ENCODE data around the gene DMAC2L.
"Not testable (repeated sequence)": the region's sequence is repeated elsewhere in the genome, so short reads cannot be mapped to it uniquely, and the experiment has no call there.

Gene DMAC2L

GRCh38 chr14:50311972-50312733 is at the start of gene DMAC2L, which contains the start of gene L2HGDH:
Gene DMAC2L (plus strand): TSS chr14:50312324. CDS start chr14:50321488, 9,164 bp downstream.
Gene L2HGDH (minus strand): TSS chr14:50312229. CDS start chr14:50312150, 79 bp downstream.
- peak; percentile 76 for DNase-seq (ENCODE audit: low read depth)

- no peak for DNase-seq (ENCODE audit: low read depth)
Observed at GRCh38 chr14:50262865-50263264, 49.3 kb upstream of the DMAC2L start.

DNA sequence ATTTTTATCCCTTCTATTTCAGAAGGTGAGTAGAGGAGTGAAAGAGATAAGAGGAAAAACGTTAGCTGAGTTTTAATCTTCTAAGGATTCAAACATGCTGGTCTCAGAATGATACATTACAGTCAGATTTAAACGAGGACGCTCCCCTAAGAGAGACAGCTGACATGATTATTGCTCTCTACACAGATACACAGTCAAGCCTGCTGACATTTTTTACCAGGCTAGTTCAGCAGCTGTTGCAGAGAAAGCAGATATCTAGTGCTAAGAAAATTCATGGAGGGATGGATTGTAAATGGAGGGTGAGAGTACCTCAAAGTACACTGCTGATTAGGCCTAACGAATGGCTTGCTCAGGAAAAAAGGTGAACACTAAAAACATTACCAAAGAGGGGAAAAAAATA is 48.8 kb upstream of the DMAC2L start:
- DNase-seq (ENCODE audit: low read depth) = no peak

- DNase-seq (ENCODE audit: low read depth) = no peak
Observed at GRCh38 chr14:50265029-50265428, 47.1 kb upstream of the DMAC2L start.

- no peak for DNase-seq (ENCODE audit: low read depth)
Observed at GRCh38 chr14:50270932-50271331, 41.2 kb upstream of the DMAC2L start.

DNA sequence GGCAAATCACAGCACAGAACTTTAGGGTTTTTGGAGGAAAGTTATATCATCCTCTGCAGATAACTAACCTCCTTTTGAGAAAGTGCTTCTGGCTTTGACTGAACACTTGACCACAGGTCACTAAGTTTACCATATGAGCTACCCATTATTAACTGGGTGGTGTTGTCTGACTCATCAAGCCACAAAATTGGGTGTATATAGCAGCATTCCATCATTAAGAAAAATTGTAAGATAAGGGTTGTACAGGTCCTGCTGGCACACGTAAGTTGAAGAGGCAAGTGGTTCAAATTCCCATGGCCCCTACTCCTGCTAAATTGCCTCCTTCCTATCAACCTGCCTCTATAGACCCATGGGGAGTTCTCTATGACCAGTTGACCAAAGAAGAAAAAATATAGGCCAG is 39.6 kb upstream of the DMAC2L start:
- no peak for DNase-seq (ENCODE audit: low read depth)

- DNase-seq (ENCODE audit: low read depth) = no peak
Observed at GRCh38 chr14:50285861-50286260, 26.3 kb upstream of the DMAC2L start.

- no peak for DNase-seq (ENCODE audit: low read depth)
Observed at GRCh38 chr14:50288146-50288545, 24.0 kb upstream of the DMAC2L start.

DNA sequence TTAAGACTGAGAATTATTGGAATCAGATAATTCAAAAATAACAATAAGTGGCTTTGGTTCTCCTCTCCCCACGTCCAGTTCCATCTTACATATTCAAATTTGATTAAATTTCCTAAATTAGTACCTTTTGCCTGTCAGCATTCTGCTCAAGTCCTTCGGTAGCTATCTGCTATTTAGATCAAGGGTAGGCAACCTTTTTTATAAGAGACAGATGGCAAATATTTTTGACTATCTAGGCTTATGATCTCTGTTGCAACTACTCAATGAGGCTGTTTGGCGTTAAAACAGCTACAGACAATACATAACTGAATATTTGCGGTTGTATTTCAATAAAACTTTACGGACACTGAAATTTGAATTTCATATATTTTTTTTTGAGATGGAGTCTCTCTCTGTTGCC is 21.8 kb upstream of the DMAC2L start:
- no peak for DNase-seq (ENCODE audit: low read depth)

GRCh38 chr14:50299585-50299984 is 12.5 kb upstream of the DMAC2L start:
- no peak for DNase-seq (ENCODE audit: low read depth)

DNA sequence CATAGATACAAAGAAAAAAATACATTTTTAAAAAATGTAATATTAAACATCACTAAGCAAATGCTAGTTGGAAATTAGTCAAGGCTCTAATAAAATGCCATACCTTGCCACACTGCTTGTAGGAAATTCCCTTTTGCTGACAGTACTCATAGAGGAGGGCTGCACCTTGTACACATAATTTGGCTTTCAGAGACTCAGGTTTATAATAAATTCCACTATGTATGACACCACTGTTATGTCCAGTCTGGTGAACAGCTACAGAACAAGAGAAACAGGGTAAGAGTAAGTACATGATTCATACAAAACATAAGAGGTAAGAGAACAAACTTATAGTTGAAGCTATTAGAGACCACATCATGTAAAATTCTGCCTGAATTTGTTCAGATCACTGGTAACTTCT is 10.2 kb upstream of the DMAC2L start:
- no peak for DNase-seq (ENCODE audit: low read depth)

DNA sequence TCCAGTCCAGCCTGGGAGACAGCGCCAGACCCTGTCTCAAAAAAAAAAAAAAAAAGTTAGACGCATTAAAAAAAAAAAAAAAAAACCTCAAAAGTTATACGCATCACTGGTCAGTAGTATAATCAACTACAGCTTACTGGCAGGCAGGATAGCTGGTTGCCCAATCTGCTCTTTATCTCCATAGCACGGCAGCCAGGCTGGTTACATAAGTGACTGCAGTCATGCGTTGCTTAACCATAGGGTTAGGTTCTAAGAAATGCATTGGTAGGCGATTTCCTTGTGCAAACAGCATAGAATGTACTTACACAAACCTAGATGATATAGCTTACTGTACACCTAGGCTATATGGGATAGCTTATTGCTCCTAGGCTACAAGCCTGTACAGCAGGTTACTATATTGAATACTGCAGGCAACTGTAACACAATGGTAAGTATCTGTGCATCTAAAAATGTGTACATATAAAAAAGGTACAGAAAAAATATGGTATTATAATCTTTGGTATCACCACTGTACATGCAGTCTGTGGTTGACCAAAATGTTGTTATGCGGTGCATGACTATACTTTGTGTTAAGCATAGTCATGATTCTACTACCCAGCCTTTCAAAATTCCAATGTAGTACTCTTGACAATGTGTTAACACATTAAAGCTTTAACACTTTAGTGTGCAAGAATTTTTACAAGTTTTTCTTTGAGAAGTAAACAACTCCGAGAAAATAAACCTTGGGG is 8.2 kb upstream of the DMAC2L start:
- no peak for DNase-seq (ENCODE audit: low read depth)

DNA sequence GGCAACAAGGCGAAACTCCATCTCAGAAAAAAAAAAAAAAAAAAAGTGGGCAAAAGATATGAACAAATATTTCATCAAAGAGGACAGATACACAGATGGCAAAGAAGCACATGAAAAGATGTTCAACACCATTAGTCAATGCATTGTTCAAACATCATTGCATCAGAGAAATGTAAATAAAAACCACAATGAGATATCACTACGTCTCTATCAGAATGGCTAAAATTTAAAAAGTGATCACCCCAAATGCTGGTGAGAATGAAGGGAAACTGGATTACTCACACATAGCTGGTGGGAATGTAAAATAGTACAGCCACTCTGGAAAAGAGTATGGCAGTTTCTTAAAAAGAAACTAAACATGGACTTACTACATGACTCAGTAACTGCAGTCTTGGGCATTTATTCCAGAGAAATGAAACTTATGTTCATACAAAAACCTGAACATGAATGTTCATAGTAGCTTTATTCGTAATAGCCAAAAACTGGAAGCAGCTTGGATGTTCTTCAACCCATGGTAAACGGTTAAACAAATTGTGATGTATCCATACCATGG is 3.7 kb upstream of the DMAC2L start:
- no peak for DNase-seq (ENCODE audit: low read depth)

DNA sequence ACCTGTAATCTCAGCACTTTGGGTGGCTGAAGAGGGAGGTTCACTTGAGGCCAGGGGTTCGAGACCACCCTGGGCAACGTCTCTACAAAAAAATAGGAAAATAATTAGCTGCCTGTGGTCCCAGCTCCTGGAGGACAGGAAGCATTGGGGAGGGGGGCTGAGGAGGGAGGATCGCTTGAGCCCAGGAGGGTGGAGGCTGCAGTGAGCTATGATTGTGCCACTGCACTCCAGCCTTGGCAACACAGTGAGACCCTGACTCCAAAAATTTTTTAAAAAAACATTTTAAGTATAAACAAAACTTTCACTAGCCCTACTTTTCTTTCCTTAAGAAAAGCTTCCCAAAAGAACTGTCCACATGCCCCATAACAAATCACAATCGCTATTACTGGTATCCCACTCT is 1.7 kb upstream of the DMAC2L start:
- DNase-seq (ENCODE audit: low read depth) = no peak

DNA sequence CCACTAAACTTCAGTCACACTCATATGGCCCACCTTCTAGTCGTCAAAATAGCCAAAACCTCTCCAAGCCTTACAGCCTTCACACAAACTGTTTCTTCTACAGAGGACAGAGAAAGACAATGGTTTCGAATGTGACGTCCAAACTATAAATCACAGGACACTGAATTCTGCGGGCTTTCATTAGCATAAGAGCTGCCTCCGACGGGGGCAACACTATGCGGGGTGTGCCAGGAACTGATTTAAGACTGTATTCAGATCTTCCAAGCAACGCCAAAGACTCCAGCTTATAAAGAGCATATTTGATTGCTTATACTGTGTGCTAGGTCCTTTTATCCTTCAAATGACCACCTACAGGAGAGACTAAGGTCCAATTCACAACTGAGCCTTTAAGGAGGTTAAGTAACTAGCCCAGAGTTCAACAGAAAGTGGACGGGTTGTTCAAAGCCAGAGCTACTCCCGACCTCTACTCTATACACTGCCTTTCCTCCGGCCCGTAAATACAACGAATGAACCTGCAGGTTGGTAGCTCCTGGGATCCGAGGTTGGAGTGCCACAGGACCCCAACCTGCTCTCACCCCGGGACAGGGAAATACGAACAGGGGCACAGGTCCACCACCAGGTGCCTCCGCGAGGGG is 670 bp upstream of the DMAC2L start:
- no peak for DNase-seq (ENCODE audit: low read depth)

- DNase-seq (ENCODE audit: low read depth) = peak; percentile 22
Observed at GRCh38 chr14:50312734-50313054, 570 bp downstream of the DMAC2L start.

GRCh38 chr14:50314098-50314497 is 2.0 kb downstream of the DMAC2L start:
- not testable (repeated sequence) for DNase-seq (ENCODE audit: low read depth)

DNA sequence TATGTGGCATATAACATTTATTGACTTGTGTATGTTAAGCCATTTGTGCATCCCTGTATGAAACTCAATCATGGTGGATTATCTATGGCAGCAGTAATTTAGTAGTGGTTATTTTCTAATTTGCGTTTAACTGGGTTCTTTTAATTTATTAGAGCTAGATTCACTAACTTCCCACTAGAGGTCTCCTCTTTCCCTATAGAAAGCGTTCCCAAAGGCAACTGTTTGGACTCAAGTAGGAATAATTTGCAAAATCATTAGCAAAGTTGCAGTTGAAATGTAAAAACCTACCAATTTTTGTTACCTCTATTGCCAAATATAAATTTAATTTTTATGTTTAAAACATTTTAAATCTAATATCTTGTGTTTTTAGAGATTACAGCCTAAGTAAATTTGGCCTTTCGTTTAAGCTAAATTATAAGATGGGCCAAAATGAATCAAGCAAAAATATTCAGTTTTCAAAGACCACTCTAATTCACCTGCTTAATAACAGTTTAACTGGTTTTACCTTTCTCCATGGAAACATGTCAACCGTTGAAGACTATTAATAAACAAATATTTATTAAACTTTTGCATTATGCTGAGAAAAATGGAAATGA is 6.0 kb downstream of the DMAC2L start:
- no peak for DNase-seq (ENCODE audit: low read depth)

DNA sequence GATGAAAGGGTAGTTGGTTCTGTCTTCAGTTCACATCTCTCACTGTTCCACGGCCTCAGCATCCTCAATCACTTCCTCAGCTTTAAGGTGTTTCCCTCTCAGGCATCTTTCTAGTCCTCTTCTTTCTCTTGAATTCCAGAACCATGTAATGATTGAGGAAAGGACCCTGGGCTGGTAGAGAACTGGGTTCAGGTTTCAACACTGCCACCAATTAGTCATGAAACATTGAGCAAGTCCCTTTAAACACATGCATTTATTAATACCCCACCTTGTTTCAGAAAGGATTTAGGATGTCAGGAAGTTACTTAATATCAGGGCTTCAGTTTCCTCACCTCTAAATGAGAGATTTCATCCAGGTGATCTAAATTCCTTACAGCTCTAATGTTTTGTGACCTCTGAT is 7.2 kb downstream of the DMAC2L start:
- no peak for DNase-seq (ENCODE audit: low read depth)

DNA sequence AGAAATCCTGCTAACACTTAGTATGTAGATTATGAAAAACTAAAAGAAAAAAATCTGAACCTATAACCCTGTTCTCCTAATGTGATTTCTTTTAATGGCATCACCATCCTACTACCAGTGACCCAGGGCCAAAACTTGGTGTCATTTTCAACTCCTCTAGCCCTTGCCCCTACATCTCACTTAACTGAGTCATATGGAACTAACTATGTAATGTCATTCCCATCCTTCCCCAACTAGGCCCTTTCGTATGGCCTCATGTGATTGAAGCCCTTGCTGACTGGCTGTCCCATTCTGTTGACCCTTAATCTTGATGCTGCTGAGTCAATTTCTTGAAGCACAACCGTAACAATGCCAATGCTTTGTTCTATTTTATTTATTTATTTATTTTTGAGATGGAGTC is 7.6 kb downstream of the DMAC2L start:
- DNase-seq (ENCODE audit: low read depth) = no peak

- DNase-seq (ENCODE audit: low read depth) = no peak
Observed at GRCh38 chr14:50320283-50320682, 8.2 kb downstream of the DMAC2L start.

DNA sequence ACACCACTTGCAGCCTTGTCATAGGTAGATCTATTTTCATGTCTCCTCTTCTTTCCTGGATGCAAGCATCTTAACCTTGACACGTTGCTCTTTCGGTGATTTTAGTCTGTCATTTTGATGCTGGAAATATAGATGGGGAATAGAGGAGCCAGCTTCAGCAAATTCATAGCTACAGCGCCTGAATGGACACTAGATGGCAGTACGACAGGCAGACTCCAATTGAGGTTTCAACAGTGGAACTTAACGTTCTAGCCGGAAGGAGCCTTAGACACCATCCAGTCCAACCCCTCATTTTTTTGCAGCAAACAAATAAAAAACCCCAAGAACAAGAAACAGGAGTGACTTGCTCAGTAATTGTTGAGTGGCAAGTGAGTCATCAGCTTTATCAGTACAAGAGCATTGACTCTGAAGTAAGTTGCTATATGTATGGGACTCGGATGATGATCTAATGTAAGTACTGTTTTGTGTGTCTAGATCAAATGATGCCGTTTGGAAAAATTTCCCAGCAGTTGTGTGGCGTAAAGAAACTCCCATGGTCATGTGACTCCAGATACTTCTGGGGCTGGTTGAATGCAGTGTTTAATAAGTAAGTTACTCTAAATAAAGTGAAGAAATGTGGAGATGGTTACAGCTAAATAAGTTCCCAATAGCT is 9.0 kb downstream of the DMAC2L start:
- peak; percentile 44 for DNase-seq (ENCODE audit: low read depth)

Data from stimulated activated CD8-positive, alpha-beta memory T cell treated with anti-CD3 and anti-CD28 coated beads, Interleukin-12 subunit alpha, Interleukin-12 subunit beta, amount 100 ng/mL, for 1 hour (primary cell).